PC-3 (cell line): ENCODE measurements around the gene CAPN8.

ENCODE experiments used
- CTCF ChIP-seq: fragments of 300-600 bp; sonication (generic); conservative IDR thresholded peaks from 2 replicates; pipeline ENCODE4 v1.5.1; 2017; ENCODE audit warnings: antibody characterized with exemption, low read depth, mild to moderate bottlenecking, low read length
- EZH2 ChIP-seq: fragments of 300-600 bp; sonication (generic); IDR thresholded peaks from one replicate; pipeline ENCODE4 v1.6.1; 2017; ENCODE audit warnings: antibody characterized with exemption, mild to moderate bottlenecking, low read length; ENCODE audit not compliant: unreplicated experiment
- EZH2phosphoT487 ChIP-seq: fragments of 300-600 bp; sonication (generic); IDR thresholded peaks from 2 replicates; pipeline ENCODE4 v1.6.1; 2018; ENCODE audit warnings: mild to moderate bottlenecking, antibody characterized with exemption, low read length, borderline replicate concordance

GRCh38 chr1:223519116-223519515, 146.4 kb downstream of the CAPN8 start:
- TF ChIP-seq CTCF, result no peak
- TF ChIP-seq EZH2, result no peak
- no peak for TF ChIP-seq EZH2phosphoT487
